NCI-H345 treated with DMSO at 0.1 percent for 48 hours (cell line): Measurements from ENCODE around the gene BOLL.
"Not testable (repeated sequence)": the region's sequence is repeated elsewhere in the genome, so short reads cannot be mapped to it uniquely, and the experiment has no call there.

ENCODE experiments used
- DNase-seq: peaks from one replicate; lab custom pipeline; 2025; ENCODE audit not compliant: unreplicated experiment; lab: John Stamatoyannopoulos, UW

BOLL gene, protein sequence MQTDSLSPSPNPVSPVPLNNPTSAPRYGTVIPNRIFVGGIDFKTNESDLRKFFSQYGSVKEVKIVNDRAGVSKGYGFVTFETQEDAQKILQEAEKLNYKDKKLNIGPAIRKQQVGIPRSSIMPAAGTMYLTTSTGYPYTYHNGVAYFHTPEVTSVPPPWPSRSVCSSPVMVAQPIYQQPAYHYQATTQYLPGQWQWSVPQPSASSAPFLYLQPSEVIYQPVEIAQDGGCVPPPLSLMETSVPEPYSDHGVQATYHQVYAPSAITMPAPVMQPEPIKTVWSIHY

GRCh38 chr2:197784956-197785941, at the start of gene BOLL:
Gene BOLL (minus strand): TSS chr2:197785319. CDS start chr2:197781850, 3,469 bp downstream.
- DNase-seq: no peak

DNA sequence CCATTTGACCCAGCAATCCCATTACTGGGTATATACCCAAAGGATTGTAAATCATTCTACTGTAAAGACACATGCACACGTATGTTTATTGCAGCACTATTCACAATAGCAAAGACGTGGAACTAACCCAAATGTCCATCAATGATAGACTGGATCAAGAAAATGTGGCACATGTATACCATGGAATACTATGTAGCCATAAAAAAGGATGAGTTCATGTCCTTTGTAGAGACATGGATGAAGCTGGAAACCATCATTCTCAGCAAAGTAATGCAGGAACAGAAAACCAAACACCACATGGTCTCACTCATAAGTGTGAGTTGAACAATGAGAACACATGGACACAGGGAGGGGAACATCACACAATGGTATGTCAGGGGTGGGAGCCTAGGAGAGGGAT, 49.7 kb upstream of the BOLL start:
- not testable (repeated sequence) for DNase-seq

DNA sequence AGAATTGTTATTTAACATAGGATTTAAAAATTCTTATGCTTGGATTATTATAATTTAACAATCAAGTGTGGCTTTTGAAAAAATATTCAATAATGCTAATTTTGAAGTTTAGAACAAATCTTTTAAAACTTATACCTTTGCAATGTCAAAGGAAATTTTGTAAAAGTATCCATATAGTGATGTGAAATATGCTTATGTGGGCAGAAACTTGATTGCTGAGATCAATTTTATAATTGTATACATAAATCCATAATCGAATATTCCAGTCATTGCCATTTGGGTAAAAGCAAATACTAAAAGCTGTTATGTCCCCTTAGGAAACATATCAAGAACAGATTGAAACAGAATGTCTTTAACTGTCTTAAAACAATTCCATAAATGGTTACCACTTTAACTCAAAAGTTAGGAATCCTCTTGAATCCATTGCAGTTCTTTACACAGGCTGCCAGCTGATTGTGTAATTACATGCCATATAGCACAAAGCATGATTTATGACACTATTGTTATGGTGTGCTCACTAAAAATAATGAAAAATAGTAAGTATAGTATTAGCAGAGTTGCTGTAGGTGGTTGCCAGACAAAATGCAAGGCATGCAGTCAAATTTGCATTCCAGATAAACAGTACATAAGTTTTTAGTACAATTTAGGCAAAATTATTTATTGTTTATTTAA, 43.5 kb upstream of the BOLL start:
- no peak for DNase-seq

- DNase-seq: no peak
Measured at GRCh38 chr2:197827618-197828017, 42.5 kb upstream of the BOLL start.

DNA sequence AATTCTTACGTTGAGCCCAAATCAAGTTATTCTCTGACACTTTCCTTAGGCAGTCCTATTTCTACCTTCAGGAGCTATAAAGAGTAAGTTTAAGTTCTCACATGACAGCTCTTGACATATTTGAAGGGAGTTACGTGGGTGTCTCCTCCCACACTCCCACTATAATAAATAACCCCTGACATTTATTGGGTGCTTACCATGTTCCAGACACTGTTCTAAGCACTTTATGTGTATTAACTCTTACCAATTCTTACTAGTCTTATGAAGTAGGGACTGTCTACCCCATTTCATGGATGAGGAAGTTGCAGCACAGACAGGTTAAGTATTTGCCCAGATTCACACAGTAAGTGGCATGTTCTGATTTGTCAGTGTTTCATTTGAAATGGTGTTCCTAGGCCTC, 37.2 kb upstream of the BOLL start:
- no peak for DNase-seq

- DNase-seq: no peak
Measured at GRCh38 chr2:197821550-197822289, 36.6 kb upstream of the BOLL start.

GRCh38 chr2:197814526-197814925, 29.4 kb upstream of the BOLL start:
- no peak for DNase-seq

DNA sequence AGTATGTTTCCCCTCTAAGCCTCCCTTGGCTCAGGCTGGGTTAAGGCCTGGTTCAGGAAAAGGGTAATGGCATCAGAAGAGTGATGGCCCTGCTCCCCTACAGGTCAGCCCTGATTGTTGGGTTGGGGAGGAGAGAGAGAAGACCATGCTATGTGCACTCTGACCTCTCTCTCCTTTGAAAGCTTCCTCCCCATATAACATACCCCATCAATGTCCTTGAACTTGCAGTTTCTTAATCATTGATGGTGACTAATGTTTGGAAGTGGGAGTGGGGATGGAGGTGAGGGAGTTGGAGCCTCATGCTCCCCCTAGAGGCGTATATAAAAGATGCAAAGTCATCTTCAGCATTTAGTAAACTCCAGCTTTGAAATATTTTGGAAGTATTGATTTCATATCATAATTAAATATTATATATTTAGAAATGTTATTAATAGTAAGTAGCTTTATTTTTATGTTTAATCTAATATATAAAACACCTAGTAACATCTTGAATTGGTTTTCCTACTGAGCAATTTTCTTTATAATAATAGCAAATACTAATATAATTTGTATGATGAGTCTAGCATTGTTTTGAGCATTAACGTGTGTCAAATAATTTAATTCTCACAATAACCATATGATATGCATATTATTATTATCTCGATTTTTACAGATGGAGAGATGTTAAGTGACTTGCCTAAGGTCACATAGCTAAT, 28.1 kb upstream of the BOLL start:
- DNase-seq: no peak

- no peak for DNase-seq
Measured at GRCh38 chr2:197810491-197810890, 25.4 kb upstream of the BOLL start.

GRCh38 chr2:197810016-197810415, 24.9 kb upstream of the BOLL start:
- no peak for DNase-seq

DNA sequence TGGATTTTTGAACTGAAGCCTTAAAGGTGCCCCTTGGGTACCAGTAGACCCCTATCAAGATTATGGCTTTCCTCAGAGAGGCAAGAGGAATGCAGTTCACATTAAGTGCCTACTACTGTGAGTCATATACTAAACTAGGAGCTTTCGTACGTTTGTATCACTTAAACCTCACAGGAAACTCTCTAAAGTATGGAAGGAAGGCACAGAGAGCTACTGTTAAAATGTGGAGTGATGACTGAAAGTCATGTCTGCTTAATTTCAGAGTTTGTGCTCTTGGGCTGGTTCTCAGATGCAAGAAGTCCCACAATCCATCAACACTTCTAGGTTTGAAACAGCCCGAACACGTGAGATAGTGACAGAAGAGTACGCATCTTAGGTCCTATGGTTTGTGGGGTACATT, 23.9 kb upstream of the BOLL start:
- DNase-seq: no peak

- DNase-seq: no peak
Measured at GRCh38 chr2:197805715-197806633, 20.9 kb upstream of the BOLL start.

DNA sequence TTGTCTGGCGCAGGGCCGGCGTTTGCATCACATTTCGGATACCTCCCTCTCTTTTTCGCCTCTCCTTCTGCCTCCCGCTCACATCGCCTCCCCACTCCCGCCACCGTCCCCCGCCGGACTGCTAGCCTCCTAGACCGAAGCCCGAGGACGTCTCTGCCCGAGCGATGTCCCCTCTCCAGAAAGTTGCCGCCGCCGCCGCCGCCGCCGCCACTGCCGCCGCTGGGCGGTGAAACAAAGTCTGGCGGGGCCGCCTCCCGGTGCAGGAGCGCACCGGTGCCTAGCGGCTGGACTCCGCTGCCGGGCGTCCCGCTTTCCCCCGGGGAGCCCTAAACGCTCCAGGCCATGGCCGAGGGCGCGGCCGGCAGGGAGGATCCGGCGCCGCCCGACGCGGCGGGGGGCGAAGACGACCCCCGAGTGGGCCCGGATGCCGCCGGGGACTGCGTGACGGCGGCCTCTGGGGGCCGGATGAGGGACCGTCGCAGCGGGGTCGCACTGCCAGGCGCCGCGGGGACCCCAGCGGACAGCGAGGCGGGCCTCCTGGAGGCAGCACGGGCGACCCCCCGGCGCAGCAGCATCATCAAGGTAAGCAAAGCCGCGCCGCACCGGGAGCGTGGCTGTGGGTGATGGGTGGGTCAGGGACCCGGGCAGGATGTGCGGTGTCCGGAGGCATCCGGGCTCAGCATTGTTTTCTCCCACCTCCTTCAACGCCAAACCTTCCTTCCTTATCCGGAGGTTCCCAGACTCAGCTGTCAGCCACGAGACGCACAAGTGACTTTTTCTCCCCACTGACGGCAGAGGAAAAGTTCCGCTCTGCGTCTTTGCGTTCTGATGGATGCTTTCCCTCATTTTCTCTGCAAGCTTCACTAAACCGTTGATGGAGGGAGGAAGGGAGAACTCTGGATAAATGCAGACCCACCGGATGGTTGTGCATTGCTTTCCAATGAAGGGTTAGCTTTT, 19.9 kb upstream of the BOLL start:
- no peak for DNase-seq

DNA sequence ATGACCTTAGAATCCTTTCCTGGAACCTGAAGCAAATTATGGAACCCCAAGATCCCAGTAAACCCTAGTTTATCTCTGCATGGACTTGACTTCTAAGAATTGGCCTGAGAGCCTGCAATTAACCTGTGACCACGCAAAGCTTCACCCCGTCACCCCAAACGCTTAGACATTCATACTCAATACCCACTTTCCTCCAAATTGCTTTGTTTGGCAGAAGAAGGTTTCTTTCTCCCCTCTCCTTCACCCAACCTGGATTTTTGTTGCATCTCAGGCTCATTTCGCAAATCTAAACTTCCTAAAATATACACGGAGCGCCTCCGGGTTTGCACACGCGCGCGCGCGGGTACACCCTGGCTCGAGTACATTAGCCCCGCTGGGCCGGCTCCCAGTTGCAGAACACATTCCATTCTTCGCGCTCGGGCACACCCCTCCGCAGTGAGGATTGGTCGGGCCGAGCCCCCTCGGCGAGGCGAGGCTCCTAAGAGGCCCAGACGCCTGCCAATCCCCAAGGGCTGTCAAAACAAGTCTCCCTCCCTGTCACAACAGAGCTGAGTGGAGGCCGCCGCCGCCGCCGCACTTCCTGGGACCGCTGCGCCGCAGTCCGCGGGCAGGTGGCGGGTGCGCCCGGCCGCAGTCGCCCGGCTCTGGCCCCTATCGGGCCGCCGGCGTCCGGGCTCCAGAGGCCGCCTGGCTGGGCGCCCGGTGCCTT, 19.1 kb upstream of the BOLL start, which contains the start of gene PLCL1:
TSS of gene PLCL1 (plus strand) at position 545 of the 709 bp plus-strand sequence.
- peak; percentile 81 for DNase-seq

DNA sequence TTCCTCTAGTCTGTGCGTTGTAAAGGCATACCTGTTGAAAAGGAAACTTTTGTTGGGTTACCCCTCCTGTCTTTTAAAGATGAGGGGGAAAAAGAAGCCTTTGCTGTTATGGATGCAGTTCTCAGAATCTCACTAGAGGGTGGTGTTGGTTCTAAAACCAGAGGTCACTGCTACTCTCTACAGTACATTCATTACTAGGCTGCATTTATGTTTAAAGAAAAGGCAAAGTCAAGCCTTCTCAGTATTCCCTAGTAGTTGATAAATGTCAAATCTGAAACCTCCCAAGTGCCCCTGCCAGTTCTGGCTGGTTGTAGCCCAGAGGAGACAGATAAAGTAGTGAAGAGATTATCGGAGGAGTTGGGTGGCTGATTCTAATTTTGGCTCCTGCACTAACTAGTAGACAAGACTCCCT, 17.9 kb upstream of the BOLL start:
- DNase-seq: peak; percentile 30

GRCh38 chr2:197801033-197801432, 15.9 kb upstream of the BOLL start:
- DNase-seq: no peak

GRCh38 chr2:197800091-197800490, 15.0 kb upstream of the BOLL start:
- no peak for DNase-seq
